Endothelial cell of hepatic sinusoid (primary cell): ENCODE results near the gene AUTS2.

ENCODE experiments used
- in situ Hi-C: cut with HindIII; loops from 2 replicates; pipeline ENCODE4 v1.10.0; 2017; ENCODE audit warnings: low sequenced_read_pairs

AUTS2 gene

GRCh38 chr7:70649323-70649722, 1051.0 kb downstream of the AUTS2 start:
- in situ Hi-C loops, result no loop called here

DNA sequence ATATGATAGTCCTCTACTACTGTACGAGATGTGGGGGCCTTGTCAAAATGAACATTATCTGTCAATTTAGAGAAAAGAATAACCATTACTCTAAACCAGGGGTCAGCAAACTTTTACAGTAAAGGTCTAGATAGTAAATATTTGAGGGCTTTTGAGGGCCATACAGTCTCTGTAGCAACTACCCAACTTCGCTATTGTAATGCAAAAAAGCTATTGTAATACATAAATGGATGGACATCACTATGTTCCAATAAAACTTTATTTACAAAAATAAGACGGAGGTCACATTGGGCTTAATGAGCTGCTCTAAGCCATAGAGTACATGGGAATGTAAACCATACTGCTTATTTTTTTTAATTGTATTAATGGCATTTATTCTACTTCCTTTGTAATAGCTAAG, 1055.9 kb downstream of the AUTS2 start:
- in situ Hi-C loops, result no loop called here

GRCh38 chr7:70654979-70655378, 1056.7 kb downstream of the AUTS2 start:
- in situ Hi-C loops, result no loop called here

DNA sequence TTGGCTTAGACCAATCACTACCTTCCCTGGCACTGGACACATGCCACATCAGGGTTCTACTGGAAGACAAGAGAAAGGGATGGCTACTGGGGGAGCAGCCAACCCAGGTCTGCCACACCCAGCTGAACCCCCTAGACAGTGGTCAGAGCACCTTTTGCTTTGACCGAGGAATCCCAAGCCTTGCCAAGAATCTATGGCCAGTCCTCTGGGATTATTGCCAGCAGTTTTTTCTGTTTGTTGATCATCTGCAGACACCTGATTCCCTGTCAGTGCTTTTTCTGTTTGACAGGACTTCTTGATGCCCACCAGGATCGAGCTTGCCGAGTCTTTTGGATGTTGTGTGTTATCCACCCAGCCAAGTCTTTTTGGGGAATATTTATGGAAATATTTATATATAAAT, 1057.4 kb downstream of the AUTS2 start:
- in situ Hi-C loops, result no loop called here

DNA sequence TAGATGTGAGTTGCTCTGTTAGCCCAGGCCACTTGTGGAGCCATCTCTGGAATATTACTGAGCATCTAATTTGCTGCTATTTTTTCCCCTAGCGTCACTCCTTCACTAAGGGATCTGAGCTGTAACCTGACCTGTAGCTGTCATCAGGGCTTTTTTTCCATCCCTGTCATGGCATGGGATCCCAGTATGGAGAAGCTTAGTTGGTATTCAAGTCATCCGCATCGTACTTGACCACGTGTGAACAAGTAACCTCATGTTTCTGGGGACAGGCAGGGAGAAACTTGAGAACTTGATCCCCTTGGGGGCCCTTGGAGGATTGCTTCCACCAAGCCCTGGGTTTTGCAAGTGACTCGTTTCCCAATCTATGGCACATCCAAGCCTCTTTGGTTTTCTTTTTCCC, 1059.3 kb downstream of the AUTS2 start:
- in situ Hi-C loops, result no loop called here

- in situ Hi-C loops, result no loop called here
Observed at GRCh38 chr7:70657989-70658632, 1059.8 kb downstream of the AUTS2 start.

- in situ Hi-C loops, result no loop called here
Observed at GRCh38 chr7:70659263-70659662, 1061.0 kb downstream of the AUTS2 start.

DNA sequence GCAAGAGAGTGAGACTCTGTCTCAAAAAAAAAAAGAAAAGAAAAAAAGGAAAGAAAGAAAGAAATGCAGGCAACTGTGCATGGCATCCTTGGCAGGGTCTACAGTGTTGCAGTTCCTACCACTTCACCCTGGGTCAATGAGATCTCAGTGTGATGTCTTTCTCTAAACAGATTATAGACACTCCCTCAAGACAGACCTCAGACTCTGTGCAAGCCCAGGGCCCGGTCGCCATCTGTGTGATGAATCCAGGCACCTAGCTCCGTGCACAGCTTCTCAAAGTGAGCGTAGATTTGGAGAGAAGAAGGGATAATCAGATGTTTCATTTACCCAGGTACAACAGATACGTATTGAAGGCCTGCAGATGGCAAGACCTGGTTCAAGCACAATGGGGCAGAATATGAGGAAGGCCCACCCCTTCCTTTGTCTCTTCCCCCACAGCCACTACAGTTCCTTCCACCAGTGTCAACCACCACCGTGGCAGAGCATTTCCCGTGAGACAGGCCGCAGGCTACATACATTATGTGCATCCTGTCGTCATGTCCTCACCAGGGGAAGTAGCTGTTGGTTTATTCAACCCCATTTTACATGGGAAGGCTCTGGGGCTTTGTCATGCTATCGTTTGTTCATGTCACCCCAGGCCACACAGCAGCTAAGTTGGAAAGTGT, 1062.0 kb downstream of the AUTS2 start:
- in situ Hi-C loops, result no loop called here

DNA sequence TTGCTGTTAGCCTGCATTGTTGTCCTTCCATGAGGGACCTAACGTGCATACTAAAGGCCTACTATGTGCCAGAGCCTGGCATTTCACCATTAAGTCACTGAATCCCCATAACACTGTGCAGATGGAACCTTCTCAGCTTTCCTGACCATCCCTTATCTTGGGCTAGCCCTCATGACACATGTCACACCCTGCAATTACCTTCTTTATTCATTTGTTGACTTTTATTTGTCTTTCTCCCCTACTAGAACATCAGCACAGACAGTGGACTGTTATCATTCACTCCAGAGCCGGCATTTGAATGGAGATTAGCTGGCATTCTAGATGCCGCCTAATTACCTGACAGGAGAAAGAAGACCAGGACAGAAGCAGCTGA, 1062.5 kb downstream of the AUTS2 start:
- in situ Hi-C loops, result no loop called here

DNA sequence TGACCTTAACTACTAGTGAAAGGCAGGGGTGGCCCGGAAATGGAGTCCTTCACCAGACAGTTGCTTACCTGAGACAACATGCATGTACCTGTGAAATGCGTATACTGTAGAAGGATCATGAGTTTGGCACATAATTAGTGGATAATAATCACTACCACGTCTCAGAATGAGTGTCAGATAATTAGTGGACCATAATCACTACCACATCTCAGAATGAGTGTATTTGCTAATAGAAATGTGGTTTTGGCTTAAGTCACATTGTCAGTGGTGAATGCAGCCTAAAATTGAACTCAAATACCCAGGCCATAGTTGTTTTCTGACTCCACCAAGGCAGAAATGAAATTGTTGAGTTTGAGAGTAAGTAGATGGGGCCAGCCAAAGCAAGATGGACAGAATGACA, 1065.4 kb downstream of the AUTS2 start:
- in situ Hi-C loops, result no loop called here

- in situ Hi-C loops, result no loop called here
Observed at GRCh38 chr7:70665997-70666396, 1067.7 kb downstream of the AUTS2 start.

DNA sequence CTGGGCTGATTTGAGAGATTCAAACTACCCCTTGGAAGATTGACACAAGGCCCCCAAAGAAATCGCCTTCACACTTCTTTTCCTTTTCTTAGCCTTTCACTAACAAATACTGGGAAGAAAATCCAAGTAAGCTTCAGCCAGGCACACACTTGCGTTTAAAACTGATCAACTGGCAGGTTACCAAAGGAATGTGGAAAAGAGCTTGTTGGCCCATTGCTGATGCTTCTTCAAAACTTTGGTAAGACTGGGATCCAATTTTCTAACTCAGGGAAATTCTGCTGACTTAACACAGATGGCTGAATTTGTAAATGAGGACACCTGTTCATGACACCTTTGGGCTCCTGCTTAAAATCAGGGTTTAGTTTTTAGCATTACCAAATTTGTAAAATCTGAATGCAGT, 1069.1 kb downstream of the AUTS2 start:
- in situ Hi-C loops, result no loop called here

- in situ Hi-C loops, result no loop called here
Observed at GRCh38 chr7:70668606-70669358, 1070.5 kb downstream of the AUTS2 start.

DNA sequence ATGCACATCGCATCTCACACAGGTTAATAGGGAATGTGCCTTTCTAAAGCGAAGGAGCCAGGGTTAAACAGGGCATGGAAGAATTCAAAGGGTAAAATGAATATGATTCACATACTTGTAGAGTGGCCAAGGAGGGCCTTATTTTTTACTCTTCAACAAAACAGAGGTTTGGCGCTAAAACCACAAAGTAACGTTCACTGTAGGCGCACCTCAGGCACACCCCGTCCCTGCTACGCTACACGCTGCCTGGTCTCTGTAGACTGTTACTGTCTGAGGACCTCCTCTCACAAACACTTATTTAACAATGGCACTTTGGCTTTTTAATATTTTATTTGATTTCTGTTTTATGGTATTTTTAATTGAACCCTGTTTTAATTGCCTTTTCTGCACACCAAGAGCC, 1071.6 kb downstream of the AUTS2 start:
- in situ Hi-C loops, result no loop called here

DNA sequence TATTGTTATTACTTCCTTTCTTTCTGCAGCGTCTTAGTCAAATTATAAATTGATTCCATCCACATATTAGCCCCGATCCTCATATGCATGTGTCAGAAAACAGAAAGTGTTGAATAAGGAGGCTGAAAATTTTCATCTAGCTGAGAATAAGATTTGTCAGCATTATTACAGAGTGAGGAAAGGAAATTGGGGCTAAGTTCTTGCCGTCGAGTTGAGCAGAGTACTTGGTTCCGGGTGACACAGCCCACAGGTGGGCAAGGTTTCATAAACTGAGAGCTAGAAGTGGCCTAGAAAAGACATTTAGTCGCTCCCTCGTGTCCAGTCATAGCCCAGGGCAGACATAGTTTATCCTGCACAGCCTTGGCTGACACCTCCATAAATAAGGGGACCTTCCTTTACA, 1072.0 kb downstream of the AUTS2 start:
- in situ Hi-C loops, result no loop called here

GRCh38 chr7:70673778-70674570, 1075.7 kb downstream of the AUTS2 start:
- in situ Hi-C loops, result no loop called here

GRCh38 chr7:70674571-70675010, 1076.3 kb downstream of the AUTS2 start:
- in situ Hi-C loops, result no loop called here

DNA sequence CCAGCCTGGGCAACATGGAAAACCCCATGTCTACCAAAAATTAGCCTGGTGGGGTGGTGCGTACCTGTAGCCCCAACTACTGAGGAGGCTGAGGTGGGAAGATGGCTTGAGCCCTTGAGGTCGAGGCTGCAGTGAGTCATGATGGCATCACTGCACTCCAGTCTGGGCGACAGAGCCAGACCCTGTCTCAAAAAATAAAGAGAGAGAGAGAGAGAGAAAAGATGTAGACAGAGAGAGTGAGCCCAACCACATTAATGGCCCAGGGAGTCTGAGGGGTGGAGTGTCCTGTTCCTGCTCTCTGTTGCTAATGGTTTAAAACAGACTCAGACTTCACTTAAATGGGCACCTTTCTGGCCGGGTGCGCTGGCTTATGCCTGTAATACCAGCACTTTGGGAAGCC, 1078.0 kb downstream of the AUTS2 start:
- in situ Hi-C loops, result no loop called here

DNA sequence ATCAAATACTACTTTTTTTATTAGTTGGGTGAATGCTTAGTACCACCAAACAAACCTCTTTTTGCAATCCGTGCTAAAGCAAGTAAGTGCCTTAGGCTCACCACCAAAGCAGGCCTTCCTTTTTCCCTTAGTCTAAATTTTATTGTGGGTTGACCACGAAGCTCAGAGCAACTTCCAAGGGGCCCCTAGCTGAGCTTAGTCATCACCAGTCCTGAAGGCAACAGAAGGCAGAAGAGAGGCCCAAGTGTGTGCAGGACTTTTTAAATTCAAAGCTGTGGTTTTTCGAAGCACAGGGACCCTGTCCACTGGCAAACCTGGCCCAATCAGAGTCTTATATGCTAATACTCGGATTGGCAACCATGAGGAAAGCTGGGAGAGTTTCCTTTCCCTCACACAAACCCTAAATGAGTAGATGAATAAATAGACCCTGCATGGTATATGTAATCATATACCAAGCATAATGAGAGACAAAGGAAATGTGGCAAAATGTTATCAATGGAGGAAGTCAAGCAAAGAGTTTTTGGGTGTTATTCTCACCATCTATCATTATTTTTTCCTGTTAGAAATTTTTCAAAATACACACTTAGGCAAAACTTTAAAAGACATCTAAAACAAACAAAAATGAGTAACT, 1080.5 kb downstream of the AUTS2 start:
- in situ Hi-C loops, result no loop called here

DNA sequence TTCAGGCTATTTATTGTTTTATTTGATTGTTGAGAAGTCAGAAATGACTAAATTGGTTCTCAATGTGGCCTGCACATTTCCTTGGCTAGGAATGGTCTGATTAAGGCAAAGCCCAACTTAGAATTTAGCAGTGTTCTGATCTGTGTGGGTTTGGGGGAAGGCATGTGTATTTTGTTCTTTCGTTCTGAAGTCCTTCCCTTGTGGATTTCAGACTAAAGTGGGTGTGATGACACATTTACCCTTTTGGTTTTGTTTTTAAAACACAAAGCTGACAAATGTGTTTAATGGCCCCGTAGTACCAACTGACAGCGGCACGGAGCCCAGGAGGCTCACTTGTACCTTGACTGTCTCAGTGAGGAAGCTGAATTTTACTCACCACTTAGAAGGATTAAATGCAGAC, 1081.4 kb downstream of the AUTS2 start:
- in situ Hi-C loops, result no loop called here

GRCh38 chr7:70680306-70680705, 1082.0 kb downstream of the AUTS2 start:
- in situ Hi-C loops, result no loop called here
